ENCODE results near the gene GABRA4.
A peak's percentile ranks its signal among the peaks of the same experiment; 100 is the strongest.

Gene GABRA4

GRCh38 chr4:46980851-46981250 lies 12.5 kb downstream of the GABRA4 start:
- DNase-seq (ENCODE audit: insufficient read length, low spot score) (no peak), FAIRE-seq (no peak)
- no peak for TF ChIP-seq PAX5 (IDR thresholded peaks at IDR 0.05; ENCODE audit: insufficient read depth, low read length, severe bottlenecking)
- no peak for TF ChIP-seq POU2F2 (IDR thresholded peaks at IDR 0.05; ENCODE audit: low read depth, low read length)
- TF ChIP-seq POLR2A (IDR thresholded peaks at IDR 0.05; ENCODE audit: low read depth, low read length): no peak
- TF ChIP-seq POLR2AphosphoS5 (IDR thresholded peaks at IDR 0.05; ENCODE audit: low read depth, low read length): no peak
- TF ChIP-seq TAF1 (IDR thresholded peaks at IDR 0.05; ENCODE audit: low read depth, low read length): no peak
- no peak for TF ChIP-seq SPI1 (IDR thresholded peaks at IDR 0.05; ENCODE audit: low read depth, low read length)

- FAIRE-seq (no peak), DNase-seq (ENCODE audit: insufficient read length, low spot score) (no peak)
- TF ChIP-seq POU2F2 (IDR thresholded peaks at IDR 0.05; ENCODE audit: low read depth, low read length): no peak
- no peak for TF ChIP-seq POLR2A (IDR thresholded peaks at IDR 0.05; ENCODE audit: low read depth, low read length)
- TF ChIP-seq TAF1 (IDR thresholded peaks at IDR 0.05; ENCODE audit: low read depth, low read length): no peak
- no peak for TF ChIP-seq PAX5 (IDR thresholded peaks at IDR 0.05; ENCODE audit: insufficient read depth, low read length, severe bottlenecking)
- TF ChIP-seq SPI1 (IDR thresholded peaks at IDR 0.05; ENCODE audit: low read depth, low read length): no peak
- TF ChIP-seq POLR2AphosphoS5 (IDR thresholded peaks at IDR 0.05; ENCODE audit: low read depth, low read length): no peak
Observed at GRCh38 chr4:46979726-46980125, 13.7 kb downstream of the GABRA4 start.

GRCh38 chr4:46979283-46979682 lies 14.1 kb downstream of the GABRA4 start:
- TF ChIP-seq SPI1 (IDR thresholded peaks at IDR 0.05; ENCODE audit: low read depth, low read length) (peak; percentile 51; the same call in 1 of the 2 replicates), POU2F2 (IDR thresholded peaks at IDR 0.05; ENCODE audit: low read depth, low read length) (no peak), POLR2A (IDR thresholded peaks at IDR 0.05; ENCODE audit: low read depth, low read length) (no peak)
- FAIRE-seq (no peak), DNase-seq (ENCODE audit: insufficient read length, low spot score) (no peak)

- DNase-seq (ENCODE audit: insufficient read length, low spot score) (no peak), FAIRE-seq (no peak)
- TF ChIP-seq TAF1 (IDR thresholded peaks at IDR 0.05; ENCODE audit: low read depth, low read length): no peak
Observed at GRCh38 chr4:46977245-46977644, 16.1 kb downstream of the GABRA4 start.

- DNase-seq (ENCODE audit: insufficient read length, low spot score) (no peak), FAIRE-seq (no peak)
- TF ChIP-seq TAF1 (IDR thresholded peaks at IDR 0.05; ENCODE audit: low read depth, low read length) (0 out of 2 replicates have a peak, but pooled peaks have one; percentile 47), POU2F2 (IDR thresholded peaks at IDR 0.05; ENCODE audit: low read depth, low read length) (no peak), SPI1 (IDR thresholded peaks at IDR 0.05; ENCODE audit: low read depth, low read length) (peak; percentile 95), POLR2A (IDR thresholded peaks at IDR 0.05; ENCODE audit: low read depth, low read length) (no peak)
Observed at GRCh38 chr4:46975812-46976553, 17.4 kb downstream of the GABRA4 start.

- no peak for TF ChIP-seq SPI1 (IDR thresholded peaks at IDR 0.05; ENCODE audit: low read depth, low read length)
- TF ChIP-seq POLR2A (IDR thresholded peaks at IDR 0.05; ENCODE audit: low read depth, low read length): no peak
- no peak for TF ChIP-seq POU2F2 (IDR thresholded peaks at IDR 0.05; ENCODE audit: low read depth, low read length)
- TF ChIP-seq PAX5 (IDR thresholded peaks at IDR 0.05; ENCODE audit: insufficient read depth, low read length, severe bottlenecking): no peak
- no peak for TF ChIP-seq POLR2AphosphoS5 (IDR thresholded peaks at IDR 0.05; ENCODE audit: low read depth, low read length)
- TF ChIP-seq TAF1 (IDR thresholded peaks at IDR 0.05; ENCODE audit: low read depth, low read length): no peak
- no peak for FAIRE-seq
Observed at GRCh38 chr4:46974891-46975543, 18.4 kb downstream of the GABRA4 start.

GRCh38 chr4:46968847-46969246 lies 24.5 kb downstream of the GABRA4 start:
- DNase-seq (ENCODE audit: insufficient read length, low spot score) (no peak), FAIRE-seq (no peak)
- TF ChIP-seq POLR2A (IDR thresholded peaks at IDR 0.05; ENCODE audit: low read depth, low read length) (no peak), POU2F2 (IDR thresholded peaks at IDR 0.05; ENCODE audit: low read depth, low read length) (no peak), PAX5 (IDR thresholded peaks at IDR 0.05; ENCODE audit: insufficient read depth, low read length, severe bottlenecking) (no peak), POLR2AphosphoS5 (IDR thresholded peaks at IDR 0.05; ENCODE audit: low read depth, low read length) (no peak), TAF1 (IDR thresholded peaks at IDR 0.05; ENCODE audit: low read depth, low read length) (no peak), SPI1 (IDR thresholded peaks at IDR 0.05; ENCODE audit: low read depth, low read length) (no peak)

More at GRCh38 chr4:46974891-46975543, 18.4 kb downstream of the GABRA4 start:
- no peak for DNase-seq (ENCODE audit: insufficient read length, low spot score)

GRCh38 chr4:46967631-46968030 lies 25.8 kb downstream of the GABRA4 start:
- TF ChIP-seq POU2F2 (IDR thresholded peaks at IDR 0.05; ENCODE audit: low read depth, low read length): no peak
- no peak for TF ChIP-seq SPI1 (IDR thresholded peaks at IDR 0.05; ENCODE audit: low read depth, low read length)
- no peak for TF ChIP-seq POLR2A (IDR thresholded peaks at IDR 0.05; ENCODE audit: low read depth, low read length)
- TF ChIP-seq TAF1 (IDR thresholded peaks at IDR 0.05; ENCODE audit: low read depth, low read length): no peak
- no peak for TF ChIP-seq POLR2AphosphoS5 (IDR thresholded peaks at IDR 0.05; ENCODE audit: low read depth, low read length)
- no peak for TF ChIP-seq PAX5 (IDR thresholded peaks at IDR 0.05; ENCODE audit: insufficient read depth, low read length, severe bottlenecking)
- DNase-seq (ENCODE audit: insufficient read length, low spot score): no peak
- FAIRE-seq: no peak

- FAIRE-seq (no peak), DNase-seq (ENCODE audit: insufficient read length, low spot score) (no peak)
- TF ChIP-seq POU2F2 (IDR thresholded peaks at IDR 0.05; ENCODE audit: low read depth, low read length) (no peak), TAF1 (IDR thresholded peaks at IDR 0.05; ENCODE audit: low read depth, low read length) (no peak), SPI1 (IDR thresholded peaks at IDR 0.05; ENCODE audit: low read depth, low read length) (no peak), POLR2AphosphoS5 (IDR thresholded peaks at IDR 0.05; ENCODE audit: low read depth, low read length) (no peak), POLR2A (IDR thresholded peaks at IDR 0.05; ENCODE audit: low read depth, low read length) (no peak), PAX5 (IDR thresholded peaks at IDR 0.05; ENCODE audit: insufficient read depth, low read length, severe bottlenecking) (no peak)
Observed at GRCh38 chr4:46958742-46959488, 34.5 kb downstream of the GABRA4 start.

Measured in GM12891 (cell line).